Astrocyte of the cerebellum (primary cell): ENCODE results near the gene ITPK1.

Source experiments
- DNase-seq: peaks from one replicate; pipeline ENCODE4 v3.0.0-alpha.2; 2011; ENCODE audit warnings: low read depth
- H3K4me3 ChIP-seq: 2 replicates; pipeline ENCODE4 v1.5.1; 2011; ENCODE audit warnings: mild to moderate bottlenecking, low read depth, low read length, moderate library complexity
- CTCF ChIP-seq: IDR thresholded peaks from 2 replicates; pipeline ENCODE4 v1.5.1; 2012; ENCODE audit warnings: low read length, low read depth, moderate library complexity, mild to moderate bottlenecking; ENCODE audit errors: missing control alignments
- in situ Hi-C: cut with HindIII; loops from 2 replicates; pipeline ENCODE4 v1.10.0; 2017; ENCODE audit warnings: low sequenced_read_pairs

Gene ITPK1

GRCh38 chr14:92922155-92922735, 193.5 kb downstream of the ITPK1 start:
- TF ChIP-seq CTCF, result no peak
- DNase-seq, result no peak
- no peak overlapping the region for H3K4me3 ChIP-seq
- in situ Hi-C loops, result no loop called here

- no peak overlapping the region for H3K4me3 ChIP-seq
- no peak for DNase-seq
- TF ChIP-seq CTCF, result no peak
- in situ Hi-C loops, result no loop called here
Observed at GRCh38 chr14:92920001-92920400, 195.7 kb downstream of the ITPK1 start.

- in situ Hi-C loops, result no loop called here
- no peak for TF ChIP-seq CTCF
- DNase-seq, result no peak
Observed at GRCh38 chr14:92917956-92918355, 197.8 kb downstream of the ITPK1 start.

GRCh38 chr14:92917041-92917940, 198.4 kb downstream of the ITPK1 start:
- TF ChIP-seq CTCF, result no peak
- in situ Hi-C loops, result no loop called here
- H3K4me3 ChIP-seq, result no peak overlapping the region
- DNase-seq, result no peak

More at GRCh38 chr14:92917956-92918355, 197.8 kb downstream of the ITPK1 start:
- no peak overlapping the region for H3K4me3 ChIP-seq

GRCh38 chr14:92916201-92916600, 199.5 kb downstream of the ITPK1 start:
- no peak overlapping the region for H3K4me3 ChIP-seq
- TF ChIP-seq CTCF, result no peak
- DNase-seq, result no peak
- in situ Hi-C loops, result no loop called here

- TF ChIP-seq CTCF, result no peak
- in situ Hi-C loops, result no loop called here
- no peak for DNase-seq
- H3K4me3 ChIP-seq, result no peak overlapping the region
Observed at GRCh38 chr14:92914087-92914656, 201.6 kb downstream of the ITPK1 start.
